ENCODE results near the gene SLC35B4.

Gene SLC35B4

DNA sequence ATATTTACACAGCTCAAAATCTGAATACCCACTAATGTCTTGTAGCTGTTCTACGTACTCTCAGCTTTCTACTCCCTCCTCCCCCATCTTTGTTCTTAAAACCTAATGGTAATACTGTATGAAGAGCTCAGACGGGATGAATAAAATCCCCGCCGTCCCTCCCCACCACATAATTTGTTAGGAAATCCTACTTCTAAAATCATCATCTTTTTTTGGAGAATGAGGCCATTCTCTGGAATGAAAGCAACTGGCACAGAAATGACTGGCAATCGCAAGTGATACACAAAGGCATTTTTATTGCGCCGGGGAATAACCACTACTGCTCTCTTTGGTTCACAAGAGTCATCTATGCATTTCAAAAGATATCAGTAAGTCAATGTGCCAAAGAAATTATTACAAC lies 27.3 kb downstream of the SLC35B4 start:
- no peak for DNase-seq

GRCh38 chr7:134287916-134288659 lies 28.6 kb downstream of the SLC35B4 start:
- DNase-seq, result no peak

GRCh38 chr7:134284952-134285351 lies 31.8 kb downstream of the SLC35B4 start:
- DNase-seq, result no peak

GRCh38 chr7:134284011-134284410 lies 32.7 kb downstream of the SLC35B4 start:
- DNase-seq, result no peak

- no peak for DNase-seq
Observed at GRCh38 chr7:134280508-134280907, 36.2 kb downstream of the SLC35B4 start.

DNA sequence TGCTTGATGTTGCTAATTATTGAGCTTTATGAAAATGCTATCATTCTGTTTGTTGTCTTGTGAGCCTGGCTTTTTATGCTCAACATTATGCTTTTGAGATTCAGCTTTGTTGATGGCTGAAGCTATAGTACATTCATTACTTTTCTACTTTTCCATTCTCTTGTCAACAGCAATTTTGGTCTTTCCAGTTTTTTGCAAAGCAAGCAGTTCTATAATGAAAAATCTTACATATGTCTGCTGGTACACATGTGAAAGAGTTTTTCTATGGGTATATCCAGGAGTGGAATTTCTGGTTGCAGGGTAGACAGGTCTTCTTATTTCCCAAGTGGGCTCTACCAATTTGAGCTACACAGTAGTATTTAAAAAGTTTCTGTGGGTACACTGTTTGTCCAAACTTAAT lies 36.8 kb downstream of the SLC35B4 start:
- DNase-seq, result no peak

- DNase-seq, result peak; percentile 6
Observed at GRCh38 chr7:134279336-134279735, 37.4 kb downstream of the SLC35B4 start.

GRCh38 chr7:134278502-134279153 lies 38.1 kb downstream of the SLC35B4 start:
- no peak for DNase-seq

DNA sequence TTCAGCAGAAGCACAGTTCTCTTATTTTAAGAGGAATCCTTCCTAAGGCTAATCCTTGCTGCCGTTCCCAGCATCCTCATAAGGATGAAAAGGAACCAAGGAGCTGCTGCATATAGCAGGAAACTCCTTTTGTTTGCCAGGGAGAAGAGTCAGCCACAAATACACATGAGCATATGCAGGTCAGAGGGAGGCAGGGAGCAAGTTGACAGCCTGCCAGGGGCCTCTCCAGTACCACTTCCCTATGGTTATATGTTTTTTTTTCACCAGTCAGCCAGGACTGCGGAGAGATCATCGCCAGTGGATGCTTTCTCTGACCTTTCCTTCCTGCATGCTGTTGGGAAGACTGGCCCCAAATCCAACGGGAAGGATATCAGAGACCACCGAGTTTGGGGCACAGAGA lies 39.8 kb downstream of the SLC35B4 start:
- DNase-seq, result peak; percentile 39

DNA sequence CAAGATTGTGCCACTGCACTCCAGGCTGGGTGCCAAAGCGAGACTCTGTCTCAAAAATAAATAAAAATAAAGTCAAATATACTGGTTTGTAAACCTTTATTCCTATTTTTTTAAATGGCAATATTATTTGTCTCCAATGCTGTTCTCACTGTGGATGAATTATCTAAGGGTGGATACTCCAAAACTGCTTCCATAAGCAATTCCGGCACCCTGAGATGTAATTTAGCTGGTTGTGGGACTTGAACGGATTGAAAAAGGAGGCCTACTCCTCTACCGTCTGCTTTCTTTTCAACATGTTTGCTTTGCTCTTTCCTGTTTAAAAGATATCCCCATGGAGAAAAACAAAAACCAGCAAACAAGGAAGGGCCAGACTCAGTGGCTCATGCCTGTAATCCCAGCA lies 54.4 kb downstream of the SLC35B4 start:
- DNase-seq, result no peak

- peak; percentile 83 for DNase-seq
Observed at GRCh38 chr7:134255814-134256213, 60.9 kb downstream of the SLC35B4 start.

DNA sequence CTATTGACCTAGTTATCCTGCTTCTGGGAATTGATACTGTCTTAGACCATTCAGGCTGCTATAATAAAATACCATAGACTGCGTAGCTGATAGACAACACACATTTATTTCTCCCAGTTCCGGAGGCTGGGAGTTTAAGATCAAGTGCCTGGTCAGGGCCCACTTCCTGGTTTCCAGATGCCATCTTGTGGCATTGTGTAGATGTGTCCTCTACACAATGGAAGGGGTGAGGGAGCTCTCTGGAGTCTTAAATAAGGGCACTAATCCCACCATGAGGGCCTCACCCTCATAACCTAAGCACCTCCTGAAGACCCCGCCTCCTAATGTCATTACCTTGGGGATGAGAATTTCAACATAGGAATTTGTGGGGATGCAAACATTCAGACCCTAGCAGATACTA lies 62.4 kb downstream of the SLC35B4 start:
- peak; percentile 79 for DNase-seq

GRCh38 chr7:134248196-134248595 lies 68.5 kb downstream of the SLC35B4 start:
- peak; percentile 48 for DNase-seq

GRCh38 chr7:134246761-134247160 lies 70.0 kb downstream of the SLC35B4 start:
- DNase-seq, result peak; percentile 54

DNA sequence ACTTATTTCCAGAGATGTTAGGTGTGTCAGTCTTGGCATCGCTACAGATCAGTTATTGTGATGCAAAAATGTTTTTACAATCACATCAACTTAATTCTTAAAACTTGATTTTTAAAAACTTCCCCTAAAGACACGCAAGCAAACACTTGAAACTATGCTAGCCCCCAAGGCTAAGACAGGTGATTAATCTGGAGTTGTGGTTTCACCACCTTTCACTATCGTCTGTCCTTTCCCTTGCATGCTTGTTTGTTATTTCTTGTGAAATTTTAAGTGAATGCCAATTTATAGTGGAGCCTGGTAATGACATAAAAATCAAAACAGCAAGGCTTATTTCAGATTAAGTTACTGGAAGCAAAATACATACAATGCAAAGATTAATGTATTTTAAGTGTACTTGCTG lies 70.4 kb downstream of the SLC35B4 start:
- DNase-seq, result peak; percentile 61

GRCh38 chr7:134245253-134245652 lies 71.5 kb downstream of the SLC35B4 start:
- DNase-seq, result peak; percentile 35

Data from NCI-H69 (cell line).